ENCODE measurements around the gene SV2B.

Gene SV2B

GRCh38 chr15:91136386-91136923 is 36.4 kb downstream of the SV2B start:
- DNase-seq (ENCODE audit: low read depth), result no peak

- DNase-seq (ENCODE audit: low read depth), result no peak
Measured at GRCh38 chr15:91140601-91141000, 40.5 kb downstream of the SV2B start.

DNA sequence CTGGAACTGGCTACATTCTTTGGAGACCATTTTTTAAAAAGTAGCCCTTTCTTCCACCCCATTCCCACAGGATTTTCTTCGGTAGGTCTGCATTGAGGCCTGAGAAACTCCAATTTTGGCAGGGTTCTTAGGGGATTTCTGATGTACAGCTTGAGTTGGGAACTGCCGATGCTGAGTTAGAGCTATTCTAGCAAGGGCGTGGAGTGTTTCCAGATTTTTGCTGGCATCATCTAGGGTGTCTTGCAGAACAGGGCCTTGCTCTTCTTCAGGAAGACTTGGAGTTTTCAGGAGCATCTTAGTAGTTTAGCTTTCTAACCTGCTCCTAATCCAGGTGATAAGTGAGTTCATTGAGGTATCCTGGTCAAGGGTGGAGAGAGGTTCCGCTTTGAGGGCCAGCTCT is 41.0 kb downstream of the SV2B start:
- DNase-seq (ENCODE audit: low read depth), result no peak

DNA sequence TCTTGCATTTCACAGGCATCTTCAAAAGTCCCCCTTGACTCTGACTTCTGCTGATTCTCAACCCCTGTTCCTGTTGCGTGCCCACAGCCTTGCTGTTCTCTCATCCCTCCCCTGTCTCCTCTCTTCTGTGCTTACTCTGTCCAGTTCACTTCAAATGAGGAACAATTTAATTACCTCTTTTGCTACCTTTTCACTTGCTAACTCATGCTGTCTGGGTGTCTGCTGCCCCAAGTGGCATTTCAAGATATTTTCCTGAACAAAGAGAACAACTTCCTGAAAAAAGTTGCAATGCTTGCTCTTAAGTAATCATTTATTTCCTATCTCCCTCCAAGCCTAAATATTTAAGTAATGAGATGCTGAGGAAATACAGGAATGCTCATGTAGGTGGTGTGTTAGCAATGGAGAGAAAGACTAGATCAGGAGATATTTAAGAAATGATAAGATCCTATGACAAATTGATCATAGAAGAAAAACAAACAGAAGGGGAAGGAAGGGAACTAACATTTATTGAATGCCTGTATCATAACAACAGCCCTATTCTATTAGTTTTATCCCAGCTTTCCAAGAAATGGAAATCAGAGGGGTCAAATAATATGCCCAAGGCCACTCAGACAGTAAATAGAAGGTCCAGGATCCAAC is 42.2 kb downstream of the SV2B start:
- DNase-seq (ENCODE audit: low read depth), result no peak

- DNase-seq (ENCODE audit: low read depth), result no peak
Measured at GRCh38 chr15:91142946-91143345, 42.9 kb downstream of the SV2B start.

DNA sequence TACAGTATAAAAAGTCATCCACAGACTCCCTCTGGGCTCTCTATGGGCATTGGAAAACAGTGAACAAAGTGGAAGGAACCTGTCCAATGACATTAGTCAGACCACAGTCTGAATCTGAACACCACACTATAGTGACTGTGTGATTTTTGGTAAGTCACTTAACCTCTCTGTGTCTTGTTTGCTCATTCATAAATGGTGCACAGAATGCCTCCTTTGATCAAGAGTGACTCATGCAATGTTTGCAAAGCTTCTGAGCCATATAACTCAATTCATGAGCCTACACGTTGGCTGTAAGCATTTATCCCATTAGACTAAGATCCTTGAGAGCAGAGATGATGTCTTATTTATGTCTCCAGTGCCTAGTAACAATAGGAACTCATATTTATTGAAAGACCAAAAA is 46.7 kb downstream of the SV2B start:
- DNase-seq (ENCODE audit: low read depth), result no peak

- no peak for DNase-seq (ENCODE audit: low read depth)
Measured at GRCh38 chr15:91148243-91148642, 48.2 kb downstream of the SV2B start.

DNA sequence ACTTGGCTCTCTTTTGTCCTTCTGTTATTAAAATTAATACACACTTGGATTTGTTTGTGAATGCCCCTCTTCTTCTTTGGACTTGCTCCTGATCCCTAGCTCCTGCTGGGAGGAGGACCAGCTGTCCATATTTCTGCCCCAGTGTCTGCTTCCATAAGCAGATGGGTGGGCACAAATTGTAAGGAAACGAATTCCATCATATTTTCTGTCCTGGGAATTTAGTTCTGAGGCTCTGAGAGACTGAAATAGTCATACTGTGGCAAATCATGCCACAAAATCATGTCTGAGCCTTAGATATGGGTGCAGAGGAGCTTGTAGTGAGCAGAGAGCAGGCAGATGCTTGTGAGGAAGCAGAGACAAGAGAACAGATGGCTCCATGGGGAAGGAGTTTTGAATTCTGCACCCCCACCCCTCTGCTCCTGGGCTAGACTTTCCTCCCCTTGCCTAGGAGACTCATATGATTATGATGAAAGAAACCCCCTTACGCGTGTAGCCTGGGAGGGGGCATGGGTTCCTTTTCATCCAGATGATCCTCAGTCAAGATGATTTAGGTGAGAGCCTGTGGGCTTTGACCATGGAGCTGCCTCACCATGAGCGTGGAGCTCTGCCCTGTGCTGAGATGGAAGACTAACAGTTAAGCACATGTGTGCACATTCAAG is 50.6 kb downstream of the SV2B start:
- no peak for DNase-seq (ENCODE audit: low read depth)

- DNase-seq (ENCODE audit: low read depth), result no peak
Measured at GRCh38 chr15:91151781-91152563, 51.9 kb downstream of the SV2B start.

- no peak for DNase-seq (ENCODE audit: low read depth)
Measured at GRCh38 chr15:91152896-91153581, 53.0 kb downstream of the SV2B start.

DNA sequence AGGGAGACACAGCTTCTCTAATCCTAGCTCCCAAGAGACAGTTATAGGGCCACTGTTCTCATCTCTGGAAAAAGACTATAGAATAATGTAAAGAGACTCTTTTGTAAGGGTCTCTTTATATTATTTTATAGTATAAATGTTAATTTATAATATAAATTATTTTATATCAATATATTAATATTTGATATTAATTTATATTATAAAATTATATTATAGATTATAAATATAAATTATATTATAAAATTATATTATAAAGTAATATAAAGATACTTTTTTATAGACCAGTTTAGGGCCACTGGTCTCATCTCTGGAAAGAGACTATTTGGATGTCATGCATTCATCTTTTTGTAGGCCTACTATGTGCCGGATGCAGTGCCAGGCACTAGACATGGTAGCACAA is 53.9 kb downstream of the SV2B start:
- DNase-seq (ENCODE audit: low read depth), result no peak

GRCh38 chr15:91156175-91156726 is 56.2 kb downstream of the SV2B start:
- no peak for DNase-seq (ENCODE audit: low read depth)

DNA sequence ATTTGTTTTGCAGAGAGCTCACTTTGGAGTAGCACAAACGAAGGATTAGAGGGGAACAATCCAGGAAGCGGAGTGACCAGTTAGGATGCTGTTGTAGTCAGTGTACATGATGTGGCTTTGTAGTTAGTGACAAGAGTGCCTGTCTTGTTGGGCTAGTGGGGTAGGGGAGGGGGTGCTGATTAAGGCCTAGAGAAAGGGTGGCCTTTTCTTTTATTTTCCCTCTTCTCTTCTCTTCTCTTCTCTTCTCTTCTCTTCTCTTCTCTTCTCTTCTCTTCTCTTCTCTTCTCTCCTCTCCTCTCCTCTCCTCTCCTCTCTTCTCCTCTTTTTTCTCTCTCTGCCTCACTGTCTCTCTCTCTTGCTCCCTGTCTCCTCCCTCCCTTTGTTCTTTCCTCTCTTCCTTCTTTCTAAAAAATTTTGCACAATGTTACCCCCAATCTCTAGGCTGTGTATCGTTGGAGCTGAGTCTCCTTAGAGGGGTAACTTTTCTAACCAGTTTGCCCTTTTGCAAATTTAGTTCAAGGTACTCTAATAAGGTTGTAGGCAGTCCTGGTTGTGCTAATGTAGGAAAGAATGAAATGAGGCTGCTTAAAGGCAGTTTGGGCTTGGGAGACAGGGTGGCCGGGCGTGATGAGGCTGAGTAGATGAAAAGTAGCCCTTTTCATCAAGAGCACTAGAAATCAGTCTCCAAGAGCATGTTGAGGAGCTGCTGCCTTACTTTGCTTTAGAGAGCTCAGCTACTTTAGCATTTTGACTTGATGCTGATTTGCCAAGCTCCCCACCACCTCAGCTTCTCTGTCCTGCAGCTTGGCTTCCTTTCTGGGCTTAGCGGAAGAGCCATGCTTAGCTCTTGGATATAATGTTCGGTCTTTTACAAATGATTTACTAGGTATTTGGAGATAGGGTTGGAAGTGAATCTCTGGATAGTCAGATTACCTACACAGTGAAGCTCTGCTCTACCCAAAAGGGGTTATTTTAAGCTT is 58.6 kb downstream of the SV2B start:
- no peak for DNase-seq (ENCODE audit: low read depth)

DNA sequence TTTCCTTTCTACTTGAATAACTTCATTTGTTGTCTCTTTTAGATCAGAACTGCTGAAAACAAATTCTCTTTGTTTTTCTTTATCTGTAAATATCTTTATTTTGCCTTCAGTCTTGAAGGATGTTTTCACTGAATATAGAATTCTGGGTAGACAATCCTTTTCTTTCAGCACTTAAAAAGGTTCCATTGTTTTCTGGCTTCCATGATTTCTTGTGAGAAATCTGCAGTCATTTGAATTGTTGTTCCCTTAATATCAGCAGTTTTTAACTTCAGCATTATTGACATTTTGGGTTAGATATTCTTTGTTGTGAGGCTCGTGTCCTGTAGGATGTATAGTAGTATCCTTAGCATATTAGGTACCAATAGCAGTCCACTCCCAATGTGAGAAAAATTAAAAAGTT is 65.8 kb downstream of the SV2B start:
- DNase-seq (ENCODE audit: low read depth), result no peak

DNA sequence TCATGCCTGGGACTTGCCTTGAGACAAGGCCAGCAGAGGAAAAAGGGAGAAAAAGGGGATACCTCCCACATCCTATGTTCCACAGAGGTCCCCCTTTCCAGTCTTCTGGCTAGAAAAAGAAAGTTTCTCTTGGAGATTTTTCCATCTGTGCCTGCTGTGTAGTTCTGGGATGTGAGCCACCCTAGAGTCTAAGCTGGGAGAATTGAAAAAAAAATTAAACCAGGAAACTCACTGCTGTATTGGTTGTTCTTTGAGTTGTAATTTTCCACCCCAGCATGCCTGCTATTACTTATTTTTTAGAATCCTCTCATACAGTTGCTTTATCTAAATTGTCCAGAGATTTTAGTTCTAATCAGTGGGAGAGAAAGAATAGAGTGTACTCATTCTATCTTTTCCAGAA is 68.4 kb downstream of the SV2B start:
- DNase-seq (ENCODE audit: low read depth), result no peak

- no peak for DNase-seq (ENCODE audit: low read depth)
Measured at GRCh38 chr15:91171334-91171733, 71.3 kb downstream of the SV2B start.

DNA sequence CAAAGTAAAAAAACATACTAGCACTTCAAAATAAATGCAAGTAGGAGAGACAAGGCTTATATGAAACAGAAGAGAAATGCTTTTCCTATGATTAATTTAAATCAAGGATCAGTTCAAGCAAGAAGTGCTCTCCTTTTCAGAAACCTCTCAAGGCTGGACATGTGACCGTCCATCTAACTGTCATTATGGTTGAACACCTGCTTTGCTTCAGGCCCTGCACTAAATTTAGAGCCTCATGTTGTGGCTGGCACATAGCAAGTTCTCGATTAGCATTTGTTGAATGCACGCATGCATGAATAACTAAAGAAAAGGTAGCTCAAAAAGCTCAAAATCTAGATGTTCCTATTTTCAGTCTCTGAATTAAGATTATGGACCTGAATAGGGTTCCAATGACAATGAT is 82.0 kb downstream of the SV2B start:
- no peak for DNase-seq (ENCODE audit: low read depth)

- no peak for DNase-seq (ENCODE audit: low read depth)
Measured at GRCh38 chr15:91183596-91183995, 83.5 kb downstream of the SV2B start.

- no peak for DNase-seq (ENCODE audit: low read depth)
Measured at GRCh38 chr15:91184441-91184840, 84.4 kb downstream of the SV2B start.

GRCh38 chr15:91186904-91187656 is 87.0 kb downstream of the SV2B start:
- no peak for DNase-seq (ENCODE audit: low read depth)
